Keratinocyte (primary cell): ENCODE measurements around the gene CHAMP1. TPM values are rescaled to one million over a fixed set of nuclear protein-coding genes. Genes with fewer than 3 reads are reported as not detected.

Experiments
- DNase-seq: peaks from one replicate; pipeline ENCODE4 v3.0.0-alpha.2; 2011; ENCODE audit warnings: low read depth, missing footprints, low spot score
- FAIRE-seq: peaks from 2 replicates; lab custom pipeline; 2011; peaks lifted over from hg19 to GRCh38; lab: Jason Lieb, UNC
- H2AFZ ChIP-seq: 2 replicates; pipeline ENCODE4 v1.6.0; 2012; ENCODE audit warnings: low read length, control low read depth, inconsistent platforms; ENCODE audit not compliant: control insufficient read depth
- H3K27ac ChIP-seq: 2 replicates; pipeline ENCODE4 v1.5.1; 2011; ENCODE audit warnings: low read length; ENCODE audit not compliant: control insufficient read depth, insufficient read depth
- H3K27me3 ChIP-seq: 3 replicates; pipeline ENCODE4 v1.6.0; 2011; ENCODE audit warnings: low read length; ENCODE audit not compliant: control insufficient read depth, insufficient read depth; ENCODE audit errors: extremely low read depth
- H3K36me3 ChIP-seq, 2 experiments: 2 replicates in 1 of 2; 3 replicates in 1 of 2; pipeline ENCODE4 v1.5.1; 2011; ENCODE audit warnings: low read length in 2 of 2, mild to moderate bottlenecking in 1 of 2; ENCODE audit not compliant: control insufficient read depth in 2 of 2, insufficient read depth in 2 of 2; ENCODE audit errors: extremely low read depth in 1 of 2
- H3K4me1 ChIP-seq: 3 replicates; pipeline ENCODE4 v1.5.1; 2011; ENCODE audit warnings: low read length; ENCODE audit not compliant: control insufficient read depth, insufficient read depth; ENCODE audit errors: extremely low read depth
- H3K4me2 ChIP-seq: 3 replicates; pipeline ENCODE4 v1.6.0; 2011; ENCODE audit warnings: low read depth, low read length; ENCODE audit not compliant: control insufficient read depth, insufficient read depth; ENCODE audit errors: extremely low read depth
- H3K4me3 ChIP-seq, 3 experiments: fragments of 200-600 bp in 1 of 3; sonication (generic) in 1 of 3; 2 replicates in 2 of 3; 3 replicates in 1 of 3; pipeline ENCODE4 v1.5.1; 2011 to 2016; ENCODE audit warnings: low read length in 3 of 3, mild to moderate bottlenecking in 3 of 3, control low read depth in 2 of 3, inconsistent platforms in 1 of 3, low read depth in 1 of 3, mixed read lengths in 1 of 3, mixed run types in 1 of 3, moderate library complexity in 1 of 3; ENCODE audit not compliant: control insufficient read depth in 2 of 3, insufficient read depth in 2 of 3; ENCODE audit errors: extremely low read depth in 1 of 3
- H3K79me2 ChIP-seq: 2 replicates; pipeline ENCODE4 v1.6.0; 2012; ENCODE audit warnings: low read length; ENCODE audit not compliant: control insufficient read depth, insufficient read depth
- H3K9ac ChIP-seq: 3 replicates; pipeline ENCODE4 v1.6.0; 2011; ENCODE audit warnings: low read length; ENCODE audit not compliant: control insufficient read depth, insufficient read depth; ENCODE audit errors: extremely low read depth
- H3K9me1 ChIP-seq: 3 replicates; pipeline ENCODE4 v1.6.0; 2011; ENCODE audit warnings: low read length; ENCODE audit not compliant: control insufficient read depth, insufficient read depth; ENCODE audit errors: extremely low read depth
- H3K9me3 ChIP-seq: 2 replicates; pipeline ENCODE4 v1.5.1; 2012; ENCODE audit warnings: low read depth, low read length; ENCODE audit not compliant: control insufficient read depth
- H4K20me1 ChIP-seq: 3 replicates; pipeline ENCODE4 v1.6.0; 2011; ENCODE audit warnings: low read length; ENCODE audit not compliant: control insufficient read depth, insufficient read depth; ENCODE audit errors: extremely low read depth
- CTCF ChIP-seq, 3 experiments: IDR thresholded peaks in 1 of 3; conservative IDR thresholded peaks in 1 of 3; optimal IDR thresholded peaks in 1 of 3; 2 replicates in 2 of 3; 3 replicates in 1 of 3; pipeline versions ENCODE3 to v1.5.1; 2011; ENCODE audit warnings: low read length in 3 of 3, mild to moderate bottlenecking in 3 of 3, moderate library complexity in 2 of 3, control low read depth in 1 of 3, inconsistent platforms in 1 of 3; ENCODE audit not compliant: insufficient read depth in 2 of 3; ENCODE audit errors: extremely low read depth in 1 of 3
- EZH2 ChIP-seq: IDR thresholded peaks from one replicate; pipeline ENCODE4 v1.6.1; 2012; ENCODE audit warnings: inconsistent platforms, mild to moderate bottlenecking, low read length, moderate library complexity
- dilution Hi-C: fragments of 300-500 bp; cut with MboI; formaldehyde crosslinking; loops from one replicate; pipeline ENCODE4 v1.7.0; 2020; ENCODE audit warnings: low sequenced_read_pairs; ENCODE audit not compliant: extremely low pct_ligation_motif_present
- polyA plus RNA-seq, 5 experiments: library from polyadenylated mRNA; depleted of rRNA in 3 of 5; stranded (reverse) in 3 of 5; stranded (forward) in 1 of 5; unstranded in 1 of 5; fragments of >200 nt; gene quantifications; 1 replicate in 1 of 5; 2 replicates in 3 of 5; 3 replicates in 1 of 5; pipeline versions ENCODE4 v1.2.1 to v1.2.3, GENCODE V29; 2011 to 2012; ENCODE audit warnings: missing spikeins in 2 of 5, low read depth in 1 of 5, low replicate concordance in 1 of 5

CHAMP1 gene
- polyA plus RNA-seq, 1 donor (not counting 4 experiments of a cell fraction or from before 2014, with no cell fraction given) = 14.2 TPM

- Histone ChIP-seq H3K9me3 (no peaks in the 10 kb centered on the region), H2AFZ (no peak overlapping the region), H3K4me1 (no peaks in the 10 kb centered on the region), H3K4me2 (no peak overlapping the region), H3K27ac (no peak overlapping the region), H3K36me3 (peaks cover 17 to 31% of the 10 kb centered on the region in 2 experiments), H3K9me1 (no peaks in the 10 kb centered on the region), H3K9ac (no peak overlapping the region), H3K4me3 (no peak overlapping the region), H3K79me2 (peaks cover 57% of the 10 kb centered on the region), H4K20me1 (peaks cover 4% of the 10 kb centered on the region), H3K27me3 (no peaks in the 10 kb centered on the region)
- TF ChIP-seq EZH2 = no peak
- TF ChIP-seq CTCF (optimal IDR thresholded peaks at IDR 0.05 in 1 of 3, IDR thresholded peaks at IDR 0.05 in 1 of 3, conservative IDR thresholded peaks at IDR 0.05 in 1 of 3; ENCODE audit: extremely low read depth in 1 of 3, insufficient read depth in 2 of 3, low read length in 3 of 3) = no peak
- DNase-seq (no peak), FAIRE-seq (no peak)
- dilution Hi-C loops = no loop called here
Measured at GRCh38 chr13:114320065-114320464, 5.8 kb downstream of the CHAMP1 start.

GRCh38 chr13:114321256-114321655 lies 7.0 kb downstream of the CHAMP1 start:
- Histone ChIP-seq H4K20me1 (peaks cover 4% of the 10 kb centered on the region), H3K27me3 (no peaks in the 10 kb centered on the region), H3K9me3 (no peaks in the 10 kb centered on the region), H3K4me3 (no peak overlapping the region), H3K9me1 (no peaks in the 10 kb centered on the region), H3K9ac (no peak overlapping the region), H3K79me2 (peaks cover 45% of the 10 kb centered on the region), H2AFZ (no peak overlapping the region), H3K4me1 (no peaks in the 10 kb centered on the region), H3K4me2 (no peak overlapping the region), H3K36me3 (peaks cover 23 to 31% of the 10 kb centered on the region in 2 experiments), H3K27ac (no peak overlapping the region)
- dilution Hi-C loops = no loop called here
- TF ChIP-seq EZH2 = no peak
- TF ChIP-seq CTCF (optimal IDR thresholded peaks at IDR 0.05 in 1 of 3, IDR thresholded peaks at IDR 0.05 in 1 of 3, conservative IDR thresholded peaks at IDR 0.05 in 1 of 3; ENCODE audit: extremely low read depth in 1 of 3, insufficient read depth in 2 of 3, low read length in 3 of 3) = no peak
- DNase-seq (no peak), FAIRE-seq (no peak)
